ENCODE results near the gene USF2.

USF2 gene

GRCh38 chr19:35314858-35315470 lies 46.2 kb downstream of the USF2 start:
- TF ChIP-seq, protein P1, sequence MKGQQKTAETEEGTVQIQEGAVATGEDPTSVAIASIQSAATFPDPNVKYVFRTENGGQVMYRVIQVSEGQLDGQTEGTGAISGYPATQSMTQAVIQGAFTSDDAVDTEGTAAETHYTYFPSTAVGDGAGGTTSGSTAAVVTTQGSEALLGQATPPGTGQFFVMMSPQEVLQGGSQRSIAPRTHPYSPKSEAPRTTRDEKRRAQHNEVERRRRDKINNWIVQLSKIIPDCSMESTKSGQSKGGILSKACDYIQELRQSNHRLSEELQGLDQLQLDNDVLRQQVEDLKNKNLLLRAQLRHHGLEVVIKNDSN (IDR thresholded peaks at IDR 0.05) = no peak
- TF ChIP-seq, protein P2, sequence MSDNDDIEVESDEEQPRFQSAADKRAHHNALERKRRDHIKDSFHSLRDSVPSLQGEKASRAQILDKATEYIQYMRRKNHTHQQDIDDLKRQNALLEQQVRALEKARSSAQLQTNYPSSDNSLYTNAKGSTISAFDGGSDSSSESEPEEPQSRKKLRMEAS (IDR thresholded peaks at IDR 0.05) = no peak

DNA sequence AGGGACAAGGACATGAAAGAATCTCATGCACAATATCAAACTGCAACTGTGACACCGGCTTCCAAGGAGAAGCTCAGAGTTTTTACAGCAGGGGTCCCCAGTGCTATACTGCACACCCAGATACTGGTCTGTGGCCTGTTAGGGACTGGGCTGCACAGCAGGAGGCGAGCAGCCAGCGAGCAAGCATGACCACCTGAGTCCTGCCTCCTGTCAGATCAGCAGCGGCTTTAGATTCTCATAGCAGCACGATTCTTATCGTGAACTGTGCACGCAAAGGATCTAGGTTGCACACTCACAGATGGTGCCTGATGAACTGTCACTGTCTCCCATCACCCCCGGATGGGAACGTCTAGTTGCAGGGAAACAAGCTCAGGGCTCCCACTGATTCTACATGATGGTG lies 47.1 kb downstream of the USF2 start:
- no peak for TF ChIP-seq NFIC (IDR thresholded peaks at IDR 0.05)
- TF ChIP-seq CEBPB (IDR thresholded peaks at IDR 0.05) = no peak
- TF ChIP-seq TAF1 (IDR thresholded peaks at IDR 0.05; ENCODE audit: low read depth) = no peak
- no peak for TF ChIP-seq TEAD4 (IDR thresholded peaks at IDR 0.05)
- TF ChIP-seq RAD21 (IDR thresholded peaks at IDR 0.05; ENCODE audit: low read depth) = no peak
- TF ChIP-seq, protein P3, sequence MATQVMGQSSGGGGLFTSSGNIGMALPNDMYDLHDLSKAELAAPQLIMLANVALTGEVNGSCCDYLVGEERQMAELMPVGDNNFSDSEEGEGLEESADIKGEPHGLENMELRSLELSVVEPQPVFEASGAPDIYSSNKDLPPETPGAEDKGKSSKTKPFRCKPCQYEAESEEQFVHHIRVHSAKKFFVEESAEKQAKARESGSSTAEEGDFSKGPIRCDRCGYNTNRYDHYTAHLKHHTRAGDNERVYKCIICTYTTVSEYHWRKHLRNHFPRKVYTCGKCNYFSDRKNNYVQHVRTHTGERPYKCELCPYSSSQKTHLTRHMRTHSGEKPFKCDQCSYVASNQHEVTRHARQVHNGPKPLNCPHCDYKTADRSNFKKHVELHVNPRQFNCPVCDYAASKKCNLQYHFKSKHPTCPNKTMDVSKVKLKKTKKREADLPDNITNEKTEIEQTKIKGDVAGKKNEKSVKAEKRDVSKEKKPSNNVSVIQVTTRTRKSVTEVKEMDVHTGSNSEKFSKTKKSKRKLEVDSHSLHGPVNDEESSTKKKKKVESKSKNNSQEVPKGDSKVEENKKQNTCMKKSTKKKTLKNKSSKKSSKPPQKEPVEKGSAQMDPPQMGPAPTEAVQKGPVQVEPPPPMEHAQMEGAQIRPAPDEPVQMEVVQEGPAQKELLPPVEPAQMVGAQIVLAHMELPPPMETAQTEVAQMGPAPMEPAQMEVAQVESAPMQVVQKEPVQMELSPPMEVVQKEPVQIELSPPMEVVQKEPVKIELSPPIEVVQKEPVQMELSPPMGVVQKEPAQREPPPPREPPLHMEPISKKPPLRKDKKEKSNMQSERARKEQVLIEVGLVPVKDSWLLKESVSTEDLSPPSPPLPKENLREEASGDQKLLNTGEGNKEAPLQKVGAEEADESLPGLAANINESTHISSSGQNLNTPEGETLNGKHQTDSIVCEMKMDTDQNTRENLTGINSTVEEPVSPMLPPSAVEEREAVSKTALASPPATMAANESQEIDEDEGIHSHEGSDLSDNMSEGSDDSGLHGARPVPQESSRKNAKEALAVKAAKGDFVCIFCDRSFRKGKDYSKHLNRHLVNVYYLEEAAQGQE (IDR thresholded peaks at IDR 0.05; ENCODE audit: low read depth) = no peak
- TF ChIP-seq, protein P1 (IDR thresholded peaks at IDR 0.05) = no peak
- TF ChIP-seq CREB1 (IDR thresholded peaks at IDR 0.05; ENCODE audit: low read depth) = no peak
- no peak for TF ChIP-seq YY1 (IDR thresholded peaks at IDR 0.05; ENCODE audit: low read depth)

DNA sequence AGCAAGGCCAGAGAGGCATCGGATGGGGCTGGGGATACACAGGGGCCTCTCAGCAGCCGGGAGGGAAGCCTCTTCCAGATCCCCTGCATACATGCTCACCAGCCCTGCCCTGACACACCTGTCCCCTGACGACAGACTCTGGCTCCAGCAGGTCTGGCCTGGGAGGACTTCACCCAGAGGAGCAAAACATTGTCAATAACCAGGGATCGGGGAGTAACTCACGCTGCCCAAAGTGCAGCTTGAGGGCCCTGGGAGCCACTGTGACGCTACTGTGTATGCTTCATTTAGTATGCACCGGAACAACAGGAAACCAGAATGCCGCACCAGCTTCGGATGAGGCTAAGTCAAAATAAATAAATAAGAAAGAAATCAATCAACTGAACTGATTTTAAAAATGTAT lies 47.8 kb downstream of the USF2 start:
- TF ChIP-seq TAF1 (IDR thresholded peaks at IDR 0.05; ENCODE audit: low read depth) = no peak
- no peak for TF ChIP-seq FOXM1 (IDR thresholded peaks at IDR 0.05; ENCODE audit: borderline replicate concordance, low read depth)
- no peak for TF ChIP-seq NFIC (IDR thresholded peaks at IDR 0.05)
- TF ChIP-seq, protein P2 (IDR thresholded peaks at IDR 0.05) = no peak
- TF ChIP-seq EP300 (IDR thresholded peaks at IDR 0.05; ENCODE audit: borderline replicate concordance) = no peak
- TF ChIP-seq, protein P1 (IDR thresholded peaks at IDR 0.05) = no peak
- no peak for TF ChIP-seq TCF12 (IDR thresholded peaks at IDR 0.05; ENCODE audit: low read depth)
- TF ChIP-seq TEAD4 (IDR thresholded peaks at IDR 0.05) = no peak
- no peak for TF ChIP-seq YY1 (IDR thresholded peaks at IDR 0.05; ENCODE audit: low read depth)
- TF ChIP-seq, protein P3 (IDR thresholded peaks at IDR 0.05; ENCODE audit: low read depth) = no peak
- no peak for TF ChIP-seq EGR1 (IDR thresholded peaks at IDR 0.05)
- TF ChIP-seq CEBPB (IDR thresholded peaks at IDR 0.05) = no peak
- no peak for TF ChIP-seq CREB1 (IDR thresholded peaks at IDR 0.05; ENCODE audit: low read depth)
- no peak for TF ChIP-seq ZBTB7A (IDR thresholded peaks at IDR 0.05; ENCODE audit: low read depth)
- no peak for TF ChIP-seq RAD21 (IDR thresholded peaks at IDR 0.05; ENCODE audit: low read depth)

GRCh38 chr19:35317464-35318043 lies 48.8 kb downstream of the USF2 start:
- TF ChIP-seq NFIC (IDR thresholded peaks at IDR 0.05) (no peak), YY1 (IDR thresholded peaks at IDR 0.05; ENCODE audit: low read depth) (no peak), EGR1 (IDR thresholded peaks at IDR 0.05) (no peak), TEAD4 (IDR thresholded peaks at IDR 0.05) (no peak), ZBTB7A (IDR thresholded peaks at IDR 0.05; ENCODE audit: low read depth) (no peak), CEBPB (IDR thresholded peaks at IDR 0.05) (no peak), RAD21 (IDR thresholded peaks at IDR 0.05; ENCODE audit: low read depth) (no peak), TCF12 (IDR thresholded peaks at IDR 0.05; ENCODE audit: low read depth) (no peak), CREB1 (IDR thresholded peaks at IDR 0.05; ENCODE audit: low read depth) (no peak), EP300 (IDR thresholded peaks at IDR 0.05; ENCODE audit: borderline replicate concordance) (no peak)
- TF ChIP-seq, protein P3 (IDR thresholded peaks at IDR 0.05; ENCODE audit: low read depth) = no peak
- TF ChIP-seq, protein P2 (IDR thresholded peaks at IDR 0.05) = no peak

Data from Ishikawa (cell line).